ENCODE measurements around the gene SCYGR5.

DNA sequence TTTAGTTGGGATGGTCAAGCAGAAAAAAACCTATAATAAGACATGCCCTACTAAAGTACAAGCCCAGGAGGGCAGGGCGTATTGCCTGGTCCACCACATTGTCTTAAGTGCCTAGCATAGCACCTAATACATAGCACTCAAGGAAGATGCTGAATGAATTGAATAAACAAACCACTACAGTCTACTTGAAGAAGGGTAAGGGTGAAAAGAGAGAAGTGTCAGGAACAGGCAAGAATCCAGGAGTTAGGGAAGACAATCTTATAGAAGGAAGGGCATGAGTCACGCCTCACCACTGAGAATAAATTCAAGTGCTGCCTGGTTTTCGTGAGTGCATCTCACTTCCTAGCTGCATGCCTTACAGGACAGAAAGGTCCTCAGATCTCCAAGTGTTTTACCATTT, 37.4 kb downstream of the SCYGR5 start:
- TF ChIP-seq, protein P1, sequence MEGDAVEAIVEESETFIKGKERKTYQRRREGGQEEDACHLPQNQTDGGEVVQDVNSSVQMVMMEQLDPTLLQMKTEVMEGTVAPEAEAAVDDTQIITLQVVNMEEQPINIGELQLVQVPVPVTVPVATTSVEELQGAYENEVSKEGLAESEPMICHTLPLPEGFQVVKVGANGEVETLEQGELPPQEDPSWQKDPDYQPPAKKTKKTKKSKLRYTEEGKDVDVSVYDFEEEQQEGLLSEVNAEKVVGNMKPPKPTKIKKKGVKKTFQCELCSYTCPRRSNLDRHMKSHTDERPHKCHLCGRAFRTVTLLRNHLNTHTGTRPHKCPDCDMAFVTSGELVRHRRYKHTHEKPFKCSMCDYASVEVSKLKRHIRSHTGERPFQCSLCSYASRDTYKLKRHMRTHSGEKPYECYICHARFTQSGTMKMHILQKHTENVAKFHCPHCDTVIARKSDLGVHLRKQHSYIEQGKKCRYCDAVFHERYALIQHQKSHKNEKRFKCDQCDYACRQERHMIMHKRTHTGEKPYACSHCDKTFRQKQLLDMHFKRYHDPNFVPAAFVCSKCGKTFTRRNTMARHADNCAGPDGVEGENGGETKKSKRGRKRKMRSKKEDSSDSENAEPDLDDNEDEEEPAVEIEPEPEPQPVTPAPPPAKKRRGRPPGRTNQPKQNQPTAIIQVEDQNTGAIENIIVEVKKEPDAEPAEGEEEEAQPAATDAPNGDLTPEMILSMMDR (IDR thresholded peaks at IDR 0.05 in 8 of 11, conservative IDR thresholded peaks at IDR 0.05 in 3 of 11): no peak
- no peak for TF ChIP-seq POLR2AphosphoS5 (IDR thresholded peaks at IDR 0.05)
